ELR (cell line): ENCODE data around the gene ARL4D.
A peak's percentile ranks its signal among the peaks of the same experiment; 100 is the strongest.
"Not testable (repeated sequence)": the region's sequence is repeated elsewhere in the genome, so short reads cannot be mapped to it uniquely, and the experiment has no call there.

Experiments
- DNase-seq: peaks from one replicate; pipeline ENCODE4 v3.0.0-alpha.2; 2015; ENCODE audit warnings: low read depth

Gene ARL4D, protein sequence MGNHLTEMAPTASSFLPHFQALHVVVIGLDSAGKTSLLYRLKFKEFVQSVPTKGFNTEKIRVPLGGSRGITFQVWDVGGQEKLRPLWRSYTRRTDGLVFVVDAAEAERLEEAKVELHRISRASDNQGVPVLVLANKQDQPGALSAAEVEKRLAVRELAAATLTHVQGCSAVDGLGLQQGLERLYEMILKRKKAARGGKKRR

DNA sequence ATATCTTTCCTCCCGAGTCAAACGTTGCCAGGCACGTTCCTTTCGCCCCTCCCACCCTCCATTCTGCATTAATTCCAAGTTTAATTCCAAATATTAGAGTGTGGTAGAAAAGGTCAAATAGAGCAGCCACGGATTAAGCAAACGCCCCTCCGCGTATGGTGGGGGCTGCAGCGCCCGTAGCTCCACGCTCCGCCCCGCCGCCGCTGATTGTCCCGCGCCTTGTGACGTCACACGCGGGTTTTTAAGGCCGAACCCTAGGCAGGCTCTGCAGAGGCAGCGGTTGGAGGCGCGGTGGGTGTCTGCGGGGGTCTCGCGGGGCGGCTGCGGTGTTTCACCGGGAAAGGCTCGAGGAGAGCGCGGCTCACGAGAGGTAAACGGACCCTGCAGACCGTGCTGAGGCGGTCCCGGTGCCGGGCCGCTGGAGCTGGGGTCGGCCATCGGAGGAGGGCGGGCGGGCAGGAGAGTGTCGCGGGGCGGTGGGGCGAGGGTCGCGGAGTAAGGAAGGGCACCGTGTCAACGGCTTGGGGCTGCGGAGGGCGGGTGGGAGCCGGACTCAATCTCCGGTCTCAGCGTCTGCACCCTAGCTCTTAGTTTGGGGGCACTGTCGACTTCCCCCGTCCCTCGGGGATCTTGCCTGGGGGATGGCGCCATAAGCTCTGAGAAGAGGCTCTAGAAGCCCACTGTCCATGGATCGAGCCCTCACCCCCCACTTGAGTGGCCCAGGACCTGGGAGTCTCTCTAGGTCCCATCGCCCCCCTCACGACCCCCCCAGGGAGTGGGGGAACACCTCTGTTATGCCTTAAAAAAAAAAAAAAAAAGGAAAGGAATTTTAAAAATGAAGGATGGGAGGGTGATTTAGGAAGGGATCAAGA, at the start of gene ARL4D:
Gene ARL4D, plus strand, starts transcription at position 270 of the 872 bp plus-strand sequence. CDS start 740 bp downstream, outside the sequence.
- DNase-seq = peak; percentile 89

DNA sequence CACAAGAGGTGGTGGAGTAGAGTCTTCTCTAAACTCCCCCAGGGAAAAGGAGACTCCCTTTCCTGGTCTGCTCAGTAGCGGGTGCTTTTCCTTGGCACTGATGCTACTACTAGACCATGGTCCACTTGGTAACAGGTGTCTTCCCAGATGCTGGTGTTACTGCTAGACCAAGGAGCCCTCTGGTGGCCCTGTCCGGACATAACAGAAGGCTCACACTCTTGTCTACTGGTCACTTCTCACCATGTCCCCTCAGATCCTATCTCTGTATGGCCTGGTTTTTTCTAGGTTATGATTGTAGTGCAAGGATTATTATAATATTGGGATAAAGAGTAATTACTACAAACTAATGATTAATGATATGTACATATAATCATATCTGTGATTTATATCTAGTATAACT, 49.7 kb upstream of the ARL4D start:
- no peak for DNase-seq

DNA sequence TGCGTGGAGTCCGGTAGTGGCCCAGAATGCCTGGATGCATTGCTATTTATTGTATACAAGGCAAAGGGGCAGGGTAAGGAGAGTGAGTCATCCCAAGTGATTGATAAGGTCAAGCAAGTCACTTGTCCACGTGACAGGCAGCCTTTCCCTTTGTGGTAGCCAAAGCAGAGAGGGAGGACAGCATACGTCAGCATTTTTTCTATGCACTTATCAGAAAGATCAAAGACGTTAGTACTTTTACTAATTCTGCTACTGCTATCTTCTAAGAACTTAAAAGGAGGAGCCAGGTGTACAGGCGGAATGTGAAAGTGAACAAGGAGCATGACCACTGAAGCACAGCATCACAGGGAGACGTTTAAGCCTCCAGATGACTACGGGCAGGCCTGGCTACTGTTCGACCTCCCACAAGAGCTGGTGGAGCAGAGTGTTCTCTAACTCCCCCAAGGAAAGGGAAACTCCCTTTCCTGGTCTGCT, 47.9 kb upstream of the ARL4D start:
- DNase-seq = no peak

DNA sequence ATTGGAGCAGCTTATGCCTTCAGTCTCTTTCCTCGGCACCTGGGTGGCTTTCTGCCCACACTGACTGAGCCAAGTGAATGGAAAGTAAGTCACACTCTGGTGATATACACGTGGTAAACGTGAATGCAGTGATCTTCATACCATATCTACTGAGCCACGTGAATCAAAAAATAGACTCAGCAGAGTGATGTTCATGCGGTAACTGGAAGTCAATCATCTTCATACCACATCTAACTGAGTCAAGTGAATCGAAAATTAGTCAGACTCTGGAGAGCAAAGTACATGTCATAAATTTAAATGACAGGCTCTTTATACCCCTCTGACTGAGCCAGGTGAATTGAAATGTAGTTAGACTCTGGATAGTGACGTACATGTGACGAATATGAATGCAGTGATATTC, 47.1 kb upstream of the ARL4D start:
- no peak for DNase-seq

DNA sequence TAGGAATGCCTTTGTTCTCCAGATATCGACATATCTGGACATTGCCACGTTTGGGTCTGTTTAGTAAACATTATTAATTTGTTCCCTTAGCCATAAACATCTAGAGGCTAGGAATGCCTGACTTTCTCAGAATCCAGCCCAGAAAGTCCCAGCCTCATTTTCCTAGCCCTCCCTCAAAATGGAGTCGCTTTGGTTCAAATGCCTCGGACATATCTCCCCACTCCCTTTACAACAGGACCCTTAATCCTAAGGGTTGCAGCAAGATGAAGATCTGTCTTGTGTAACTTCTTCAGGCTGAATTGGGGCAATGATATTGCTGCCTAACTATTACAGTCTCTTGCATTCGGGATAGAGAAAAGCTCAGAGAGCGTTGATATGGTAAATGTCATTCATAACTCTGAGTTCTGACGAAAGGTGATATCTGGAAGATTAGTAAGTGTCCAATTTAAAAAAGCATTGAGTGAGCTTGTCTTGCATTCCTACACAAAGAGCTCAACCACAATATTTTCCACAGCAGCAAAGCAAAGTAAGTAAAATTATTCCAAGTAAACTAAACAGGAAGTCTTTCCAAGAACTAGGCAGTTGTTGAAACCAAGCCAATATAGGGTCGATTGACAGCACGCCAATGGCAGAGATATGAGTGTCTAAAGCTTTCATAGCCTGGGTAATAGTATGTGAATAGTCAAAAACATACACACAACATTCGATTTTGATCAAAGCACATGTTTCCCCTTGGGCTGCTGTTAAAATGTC, 46.0 kb upstream of the ARL4D start:
- no peak for DNase-seq

DNA sequence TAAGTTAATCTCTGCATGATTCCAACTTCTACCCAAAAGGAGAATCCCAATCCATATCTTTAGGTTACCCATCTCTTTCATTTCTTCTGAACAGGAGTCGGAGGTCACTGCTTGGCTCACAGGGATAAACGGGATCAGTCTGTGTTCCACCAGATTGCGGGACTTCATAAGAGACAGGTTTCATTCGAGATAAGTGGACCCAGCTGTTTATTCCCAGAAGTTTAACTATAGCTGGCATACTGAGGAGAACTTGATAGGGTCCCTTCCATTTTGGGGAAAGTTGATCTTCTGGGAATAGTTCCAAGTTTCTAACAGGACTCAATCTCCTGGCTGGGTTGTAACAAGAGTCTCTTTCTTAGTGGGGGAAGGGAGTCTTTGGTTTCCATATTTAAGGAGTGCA, 45.4 kb upstream of the ARL4D start:
- no peak for DNase-seq

DNA sequence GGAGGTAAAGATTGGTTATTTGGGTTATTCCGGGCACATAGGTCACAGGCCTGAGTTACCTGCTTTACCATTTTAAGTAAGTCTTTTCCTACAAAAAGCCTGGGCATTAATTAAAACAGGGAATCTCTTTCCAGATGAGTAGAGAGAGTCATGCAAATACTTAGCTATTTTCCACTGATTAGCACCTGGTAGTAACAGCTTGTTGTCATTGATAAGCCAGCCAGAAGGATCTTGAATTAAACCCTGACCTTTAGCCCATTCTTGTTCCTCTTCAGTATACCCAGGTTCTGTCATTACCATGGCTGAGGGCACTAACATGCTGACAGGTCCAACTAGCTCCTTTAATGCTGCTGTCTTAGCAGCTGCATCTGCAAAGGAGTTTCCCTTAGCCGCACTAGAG, 44.4 kb upstream of the ARL4D start:
- DNase-seq = no peak

DNA sequence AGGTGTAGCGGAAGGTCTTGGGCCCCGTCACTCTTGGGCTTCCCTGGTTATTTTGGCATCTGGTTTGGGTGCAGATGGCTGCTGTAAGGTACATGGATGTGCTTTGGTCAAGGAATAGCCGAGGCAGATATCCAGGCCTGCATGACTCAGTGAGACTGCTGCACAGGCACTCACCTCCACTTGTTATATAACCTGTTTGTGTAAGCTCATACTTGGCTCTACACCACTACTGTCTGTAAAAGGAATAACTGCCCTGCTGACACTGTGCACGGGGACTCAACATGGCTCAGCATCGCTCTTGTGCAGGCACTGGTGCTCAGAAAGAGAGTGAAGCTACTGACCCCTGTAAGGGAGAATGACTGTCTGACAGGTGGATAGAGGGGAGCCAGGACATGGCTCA, 42.3 kb upstream of the ARL4D start:
- DNase-seq = no peak

DNA sequence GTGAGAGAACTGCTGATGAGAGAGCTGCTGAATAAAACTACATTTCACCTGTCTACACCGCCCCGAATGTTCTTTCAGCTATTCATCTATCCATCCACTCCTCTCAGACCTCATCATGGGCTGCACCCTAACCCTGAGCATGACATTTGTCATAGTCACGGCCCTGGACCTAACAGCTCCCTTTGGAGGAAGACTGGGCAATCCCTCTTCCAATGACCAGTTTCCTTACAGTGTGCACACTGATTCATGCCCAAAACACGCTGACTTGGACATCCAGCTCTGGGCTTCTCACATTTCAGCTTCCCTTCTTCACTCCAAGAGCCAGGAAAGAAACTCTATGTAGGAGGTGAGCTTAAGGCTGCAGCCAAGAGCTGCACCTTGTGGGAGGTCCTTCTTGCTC, 41.8 kb upstream of the ARL4D start:
- peak; percentile 99 for DNase-seq

DNA sequence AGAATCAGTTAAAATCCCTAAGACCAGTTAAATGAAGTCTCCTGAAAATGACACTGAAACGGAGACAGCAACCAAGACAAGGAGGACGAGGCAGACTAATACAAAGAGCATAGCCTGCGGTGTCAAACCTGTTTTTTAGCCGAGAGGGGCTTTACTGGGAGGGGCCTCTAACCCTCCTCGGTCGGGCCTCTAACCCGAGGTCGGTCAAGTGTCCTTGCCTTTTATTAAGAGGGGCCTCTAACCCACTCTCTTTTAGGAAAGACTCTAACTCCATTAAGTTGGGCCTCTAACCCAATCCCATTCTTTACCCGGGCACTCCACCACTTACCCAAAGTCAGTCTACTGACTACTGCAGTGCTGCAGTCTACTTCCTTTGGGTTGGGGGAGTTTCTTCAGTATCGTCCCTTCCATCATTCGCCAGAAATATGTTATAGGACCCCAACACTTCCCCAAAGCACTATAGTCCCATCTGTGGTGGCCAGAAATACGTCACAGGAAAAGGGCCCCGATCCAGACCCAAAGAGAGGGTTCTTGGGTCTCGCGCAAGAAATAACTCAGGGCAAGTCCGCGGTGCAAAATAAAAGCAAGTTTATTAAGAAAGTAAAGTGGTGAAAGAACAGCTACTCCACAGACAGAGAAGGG, 39.2 kb upstream of the ARL4D start:
- no peak for DNase-seq

DNA sequence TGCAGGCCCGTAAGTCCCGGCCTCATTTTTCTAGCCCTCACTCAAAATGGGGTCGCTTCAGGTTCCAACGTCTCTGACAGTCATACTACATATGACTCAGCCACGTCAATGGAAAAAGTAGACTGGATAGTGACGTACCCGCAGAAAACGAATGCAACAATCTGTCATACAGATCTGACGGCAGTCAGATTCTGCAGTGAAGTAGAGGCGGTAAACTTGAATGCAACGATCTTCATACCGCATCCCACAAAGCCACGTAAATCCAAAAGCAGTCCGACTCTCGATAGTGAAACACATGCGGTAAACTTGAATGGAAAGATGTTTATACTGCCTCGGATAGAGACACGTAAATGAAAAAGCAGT, 38.4 kb upstream of the ARL4D start:
- DNase-seq = peak; percentile 95

DNA sequence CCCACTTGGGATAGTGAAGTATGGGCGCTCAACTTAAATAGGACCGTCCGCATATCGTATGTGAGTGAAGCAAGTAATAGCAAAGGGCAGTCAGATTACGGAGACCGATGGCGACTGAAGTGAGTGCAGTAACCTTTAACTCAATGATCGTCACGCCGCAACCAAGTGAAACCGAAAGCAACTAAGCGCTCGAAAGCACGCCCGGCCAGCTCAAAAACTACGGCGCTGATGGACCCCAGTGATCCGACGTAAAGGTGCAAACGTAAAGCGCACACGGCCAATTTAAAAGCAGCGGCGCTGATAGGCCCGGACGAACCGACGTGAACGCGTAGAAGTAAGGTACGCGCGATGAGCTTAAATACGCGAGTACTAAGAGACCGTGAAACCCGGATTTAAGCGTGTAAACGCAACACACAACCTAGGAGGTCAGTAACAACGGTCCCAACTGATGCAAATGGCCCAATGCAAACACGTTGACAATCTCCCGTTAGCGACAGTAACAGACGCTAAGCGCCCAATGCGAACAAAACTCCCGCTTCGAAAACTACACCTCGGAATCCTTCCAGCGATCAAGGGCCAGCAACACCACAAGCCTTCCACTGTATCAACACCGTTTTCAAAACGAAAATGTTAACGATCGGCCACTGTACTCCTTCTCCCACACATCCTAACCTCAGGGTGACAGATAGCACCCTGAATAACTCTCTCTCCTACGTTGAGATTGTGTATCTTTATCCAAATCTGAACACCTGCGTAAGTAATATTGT, 37.9 kb upstream of the ARL4D start:
- DNase-seq = peak; percentile 100

DNA sequence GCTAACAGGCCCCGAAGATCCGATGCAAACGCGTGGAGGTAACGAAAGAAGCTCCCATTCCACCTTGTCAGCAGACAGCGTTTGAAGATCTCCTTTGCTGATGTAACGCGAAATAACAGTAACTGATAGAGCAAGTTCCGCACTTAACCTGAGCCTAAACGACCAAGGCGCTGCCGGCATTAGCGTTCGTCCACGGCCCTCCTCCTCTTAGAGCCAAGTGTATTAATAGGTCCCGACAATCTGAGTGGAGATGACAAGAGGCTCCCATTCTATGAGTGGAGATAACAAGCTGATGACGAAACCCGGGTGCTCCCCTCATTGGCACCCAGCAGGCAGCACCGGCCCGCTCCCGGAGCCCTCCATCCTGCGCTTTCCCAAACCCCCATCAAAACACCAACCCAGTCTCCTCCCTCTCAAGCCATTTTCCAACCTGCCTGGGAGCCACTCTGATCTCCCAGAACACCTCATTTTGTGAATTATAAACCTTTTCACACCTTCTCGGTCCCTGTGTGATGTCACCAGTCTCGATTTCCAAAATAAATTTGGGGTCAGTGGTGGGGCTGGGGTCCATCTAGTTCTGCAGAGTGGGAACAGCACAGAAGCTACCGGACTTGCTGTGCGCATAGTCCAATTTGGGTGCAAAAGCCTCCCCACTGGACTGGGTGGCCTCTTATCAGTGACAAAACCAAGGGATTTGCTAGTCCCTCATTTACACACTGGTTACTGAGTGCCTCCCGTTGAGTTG, 35.4 kb upstream of the ARL4D start:
- no peak for DNase-seq

DNA sequence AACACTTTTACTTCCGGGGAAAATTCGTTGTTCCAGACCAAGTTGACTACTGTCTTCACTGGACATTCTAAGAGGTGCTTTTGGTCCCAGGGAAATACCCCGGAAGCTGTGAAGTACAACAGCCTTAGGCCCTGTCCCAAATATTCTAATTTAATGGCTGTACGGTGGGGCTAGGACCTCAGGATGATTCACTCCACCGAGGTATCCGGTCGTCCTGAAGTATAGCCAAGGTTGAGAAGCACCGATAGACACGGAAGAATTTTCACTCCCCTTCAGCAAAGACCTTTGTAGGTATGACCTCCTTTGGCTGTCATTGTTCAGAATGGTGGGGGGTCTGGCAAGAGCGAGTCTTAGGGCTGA, 34.9 kb upstream of the ARL4D start:
- no peak for DNase-seq

DNA sequence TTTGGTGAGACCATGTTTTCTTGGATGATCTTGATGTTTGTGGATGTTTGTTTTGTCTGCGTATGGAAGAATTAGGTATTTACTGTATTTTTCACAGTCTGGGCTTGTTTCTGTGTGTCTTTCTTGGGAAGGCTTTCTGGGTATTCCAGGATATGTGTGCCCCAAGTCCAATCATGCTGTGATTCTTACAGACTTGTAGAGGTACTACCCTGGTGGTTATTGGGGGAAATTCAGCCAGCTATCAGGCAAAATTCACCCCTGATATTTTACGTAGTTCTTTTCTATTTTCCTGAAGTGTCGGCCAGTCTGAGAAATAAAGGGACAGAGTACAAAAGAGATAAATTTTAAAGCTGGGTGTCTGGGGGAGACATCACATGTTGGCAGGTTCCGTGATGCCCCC, 33.4 kb upstream of the ARL4D start:
- DNase-seq = peak; percentile 58

DNA sequence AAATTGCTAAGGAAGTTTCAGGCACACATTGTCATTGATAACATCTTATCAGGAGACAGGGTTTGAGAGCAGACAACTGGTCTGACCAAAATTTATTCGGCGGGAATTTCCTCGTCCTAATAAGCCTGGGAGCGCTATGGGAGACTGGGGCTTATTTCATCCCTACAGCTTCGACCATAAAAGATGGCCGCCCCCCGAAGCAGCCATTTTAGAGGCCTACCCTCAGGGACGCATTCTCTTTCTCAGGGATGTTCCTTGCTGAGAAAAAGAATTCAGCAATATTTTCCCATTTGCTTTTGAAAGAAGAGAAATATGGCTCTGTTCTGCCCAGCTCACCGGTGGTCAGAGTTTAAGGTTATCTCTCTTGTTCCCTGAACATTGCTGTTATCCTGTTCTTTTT, 32.9 kb upstream of the ARL4D start:
- DNase-seq = not testable (repeated sequence)

DNA sequence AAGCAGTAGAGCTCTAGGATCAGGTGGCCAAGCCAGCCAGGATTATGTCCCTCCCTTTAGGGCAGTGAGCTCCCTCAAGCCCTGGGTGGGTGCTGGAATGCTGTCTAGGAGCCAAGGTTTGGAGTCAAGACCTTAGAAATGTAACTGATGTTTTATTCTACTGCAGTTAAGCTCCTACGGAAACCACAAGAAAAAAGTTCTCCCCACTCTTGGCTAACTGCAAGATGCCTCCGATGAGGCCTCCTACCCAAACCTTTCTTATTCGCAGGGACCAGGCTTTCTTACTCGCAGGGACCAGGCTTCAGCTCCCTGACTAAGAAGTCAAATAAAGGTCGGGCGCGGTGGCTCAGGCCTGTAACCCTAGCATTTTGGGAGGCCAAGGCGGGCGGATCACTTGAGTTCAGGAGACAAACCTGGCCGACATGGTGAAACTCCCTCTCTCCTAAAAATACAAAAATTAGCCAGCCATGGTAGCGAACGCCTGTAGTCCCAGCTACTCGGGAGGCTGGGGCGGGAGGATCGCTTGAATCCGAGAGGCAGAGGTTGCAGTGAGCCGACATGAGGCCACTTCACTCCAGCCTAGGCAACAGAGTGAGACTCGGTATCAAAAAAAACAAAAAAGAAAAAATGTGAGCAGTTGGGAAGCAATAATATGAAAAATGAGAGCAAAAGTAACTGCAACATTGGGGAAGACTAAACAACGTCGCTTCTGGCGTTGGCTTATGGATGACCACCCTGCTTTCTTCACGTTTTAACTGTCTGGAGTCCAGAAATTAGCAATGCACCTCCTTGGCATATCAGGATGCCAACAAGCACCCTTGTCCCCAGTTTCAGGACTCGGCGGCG, 31.7 kb upstream of the ARL4D start:
- DNase-seq = no peak

DNA sequence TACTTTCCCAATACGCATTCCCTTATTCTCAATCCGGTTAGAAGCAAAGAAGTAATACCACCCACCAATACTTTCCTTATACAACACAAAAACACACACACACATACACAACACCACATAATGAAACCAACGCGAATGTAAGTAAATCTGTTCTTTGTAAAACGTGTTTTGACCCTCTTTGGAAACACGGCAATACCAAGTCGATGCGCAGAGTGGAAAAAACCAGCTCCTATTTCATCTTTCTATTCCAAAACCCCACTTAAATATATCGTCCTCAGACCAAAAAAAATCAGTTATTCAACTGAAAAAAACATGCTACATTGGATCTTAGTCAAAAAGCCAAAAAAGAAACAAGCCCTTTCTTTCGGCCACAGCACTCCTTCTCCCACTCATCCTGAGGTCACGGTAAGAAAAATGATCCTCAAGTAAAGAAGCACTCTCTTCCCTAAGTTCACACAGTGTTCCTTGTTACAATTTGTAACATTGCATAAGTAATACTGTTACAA, 31.0 kb upstream of the ARL4D start:
- DNase-seq = peak; percentile 100

DNA sequence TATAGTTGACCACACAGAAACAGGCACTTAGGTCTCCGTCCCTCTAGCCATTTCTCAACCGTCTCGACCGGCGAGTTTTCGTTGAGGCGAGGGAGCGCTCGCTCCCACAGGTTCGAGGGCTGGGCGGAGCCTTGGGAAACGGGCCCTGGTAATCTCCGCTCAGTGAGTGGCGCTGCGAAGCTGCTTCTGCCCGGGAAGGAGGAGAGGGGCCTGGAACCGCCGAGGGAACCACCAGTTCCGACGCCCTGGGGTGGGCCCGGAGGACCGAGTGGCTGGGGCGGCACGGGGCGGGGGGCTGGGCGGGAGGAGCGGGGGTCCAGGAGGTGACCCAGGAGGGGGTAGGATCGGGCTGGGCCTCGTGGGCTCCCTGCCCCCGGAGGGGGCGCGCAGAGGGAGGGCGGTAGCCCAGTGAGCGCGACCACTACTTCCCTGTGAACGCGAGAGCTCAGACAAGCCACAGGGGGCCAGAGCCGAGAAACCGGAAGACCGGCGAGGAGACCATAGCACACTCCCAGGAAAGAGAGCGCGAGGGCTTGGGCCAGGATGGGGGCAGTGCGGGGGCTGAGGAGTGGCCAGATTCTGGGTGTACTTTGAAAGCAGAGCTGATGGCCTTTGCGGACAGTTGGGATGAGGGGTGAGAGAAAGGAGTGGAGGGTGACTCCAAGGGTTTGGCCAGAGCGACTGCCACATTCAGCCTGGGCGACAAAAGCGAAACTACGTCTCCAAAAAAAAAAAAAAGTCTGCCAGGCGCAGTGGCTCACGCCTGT, 29.9 kb upstream of the ARL4D start:
- peak; percentile 90 for DNase-seq
